ENCODE results near the gene TARP.
A peak's percentile ranks its signal among the peaks of the same experiment; 100 is the strongest.

Gene TARP

GRCh38 chr7:38292442-38292841, 19.0 kb upstream of the TARP start:
- no peaks in the 10 kb centered on the region for H3K9me3 Mint-ChIP-seq
- no peak for DNase-seq
- peaks cover 0 to 14% (median 0%) of the 10 kb centered on the region in 3 donors for H3K27me3 Mint-ChIP-seq (ENCODE audit: low read depth in 3 of 3)
- H3K4me3 Mint-ChIP-seq, result no peak overlapping the region
- H3K36me3 Mint-ChIP-seq, result peaks cover 0 to 2% (median 0%) of the 10 kb centered on the region in 3 donors
- H3K4me1 Mint-ChIP-seq, result peaks cover 48 to 61% of the 10 kb centered on the region in 2 donors
- peak overlapping the region in 5 of 6 donors; percentile 6 to 83 (median 55) for H3K27ac Mint-ChIP-seq

- Mint-ChIP-seq H3K4me1 (peaks cover 40 to 54% of the 10 kb centered on the region in 2 donors), H3K4me3 (peak overlapping the region in 2 of 5 donors; percentile 10 to 31), H3K27ac (peak overlapping the region in 5 of 6 donors; percentile 13 to 83 (median 55)), H3K36me3 (peaks cover 0 to 2% (median 0%) of the 10 kb centered on the region in 3 donors), H3K9me3 (no peaks in the 10 kb centered on the region), H3K27me3 (ENCODE audit: low read depth in 3 of 3) (peaks cover 0 to 11% (median 0%) of the 10 kb centered on the region in 3 donors)
- no peak for DNase-seq
Measured at GRCh38 chr7:38291650-38292049, 18.2 kb upstream of the TARP start.

GRCh38 chr7:38291117-38291647, 17.7 kb upstream of the TARP start:
- Mint-ChIP-seq H3K36me3 (peaks cover 0 to 2% (median 0%) of the 10 kb centered on the region in 3 donors), H3K4me3 (peak overlapping the region in 2 of 5 donors; percentile 10 to 31), H3K4me1 (peaks cover 37 to 54% of the 10 kb centered on the region in 2 donors), H3K9me3 (no peaks in the 10 kb centered on the region), H3K27me3 (ENCODE audit: low read depth in 3 of 3) (peaks cover 0 to 10% (median 0%) of the 10 kb centered on the region in 3 donors), H3K27ac (peak overlapping the region in 4 of 6 donors; percentile 13 to 83 (median 48))
- peak in 1 of 3 donors; percentile 7 for DNase-seq

- Mint-ChIP-seq H3K9me3 (no peaks in the 10 kb centered on the region), H3K27ac (peak overlapping the region; percentile 83 to 97 (median 96)), H3K4me3 (peak overlapping the region; percentile 55 to 98 (median 72)), H3K27me3 (ENCODE audit: low read depth in 3 of 3) (peaks cover 3 to 16% (median 15%) of the 10 kb centered on the region in 3 donors), H3K36me3 (no peaks in the 10 kb centered on the region), H3K4me1 (peaks cover 59 to 78% of the 10 kb centered on the region in 2 donors)
- DNase-seq, result peak in 2 of 3 donors; percentile 20 to 31
Measured at GRCh38 chr7:38284553-38284952, 11.1 kb upstream of the TARP start.

- Mint-ChIP-seq H3K4me3 (peak overlapping the region; percentile 55 to 98 (median 72)), H3K9me3 (no peaks in the 10 kb centered on the region), H3K36me3 (no peaks in the 10 kb centered on the region), H3K27me3 (ENCODE audit: low read depth in 3 of 3) (peaks cover 3 to 18% (median 16%) of the 10 kb centered on the region in 3 donors), H3K27ac (peak overlapping the region; percentile 83 to 97 (median 96)), H3K4me1 (peaks cover 66 to 82% of the 10 kb centered on the region in 2 donors)
- DNase-seq, result peak in 2 of 3 donors; percentile 15 to 18
Measured at GRCh38 chr7:38283809-38284208, 10.4 kb upstream of the TARP start.

- peaks cover 3 to 18% (median 17%) of the 10 kb centered on the region in 3 donors for H3K27me3 Mint-ChIP-seq (ENCODE audit: low read depth in 3 of 3)
- no peaks in the 10 kb centered on the region for H3K36me3 Mint-ChIP-seq
- no peaks in the 10 kb centered on the region for H3K9me3 Mint-ChIP-seq
- H3K4me1 Mint-ChIP-seq, result peaks cover 73 to 87% of the 10 kb centered on the region in 2 donors
- H3K27ac Mint-ChIP-seq, result peak overlapping the region; percentile 83 to 97 (median 96)
- peak in 1 of 3 donors; percentile 21 for DNase-seq
- H3K4me3 Mint-ChIP-seq, result peak overlapping the region; percentile 46 to 98 (median 72)
Measured at GRCh38 chr7:38283107-38283506, 9.7 kb upstream of the TARP start.

- no peak for DNase-seq
- Mint-ChIP-seq H3K4me3 (peak overlapping the region; percentile 2 to 98 (median 39)), H3K27me3 (ENCODE audit: low read depth in 3 of 3) (peaks cover 3 to 18% (median 17%) of the 10 kb centered on the region in 3 donors), H3K4me1 (peaks cover 82 to 97% of the 10 kb centered on the region in 2 donors), H3K36me3 (no peaks in the 10 kb centered on the region), H3K9me3 (no peaks in the 10 kb centered on the region), H3K27ac (peak overlapping the region; percentile 90 to 97 (median 96))
Measured at GRCh38 chr7:38282081-38282480, 8.6 kb upstream of the TARP start.

GRCh38 chr7:38281266-38281665, 7.8 kb upstream of the TARP start:
- H3K27ac Mint-ChIP-seq, result peak overlapping the region; percentile 90 to 97 (median 96)
- peak overlapping the region; percentile 47 to 98 (median 54) for H3K4me3 Mint-ChIP-seq
- DNase-seq, result no peak
- H3K4me1 Mint-ChIP-seq, result peaks cover 89 to 100% of the 10 kb centered on the region in 2 donors
- peaks cover 0 to 1% (median 0%) of the 10 kb centered on the region in 3 donors for H3K36me3 Mint-ChIP-seq
- peaks cover 3 to 19% (median 17%) of the 10 kb centered on the region in 3 donors for H3K27me3 Mint-ChIP-seq (ENCODE audit: low read depth in 3 of 3)
- H3K9me3 Mint-ChIP-seq, result no peaks in the 10 kb centered on the region

- Mint-ChIP-seq H3K27ac (peak overlapping the region; percentile 90 to 97 (median 96)), H3K36me3 (peaks cover 0 to 7% (median 0%) of the 10 kb centered on the region in 3 donors), H3K4me1 (peaks cover 89 to 97% of the 10 kb centered on the region in 2 donors), H3K4me3 (peak overlapping the region; percentile 47 to 98 (median 54)), H3K9me3 (no peaks in the 10 kb centered on the region), H3K27me3 (ENCODE audit: low read depth in 3 of 3) (peaks cover 3 to 23% (median 19%) of the 10 kb centered on the region in 3 donors)
- DNase-seq, result peak; percentile 81 to 84 (median 83)
Measured at GRCh38 chr7:38280707-38281106, 7.3 kb upstream of the TARP start.

- DNase-seq, result no peak
- Mint-ChIP-seq H3K36me3 (peaks cover 0 to 8% (median 3%) of the 10 kb centered on the region in 3 donors), H3K27me3 (ENCODE audit: low read depth in 3 of 3) (peaks cover 3 to 26% (median 19%) of the 10 kb centered on the region in 3 donors), H3K9me3 (no peaks in the 10 kb centered on the region), H3K27ac (peak overlapping the region; percentile 90 to 97 (median 96)), H3K4me1 (peaks cover 89 to 93% of the 10 kb centered on the region in 2 donors), H3K4me3 (peak overlapping the region; percentile 47 to 98 (median 54))
Measured at GRCh38 chr7:38280000-38280399, 6.6 kb upstream of the TARP start.

GRCh38 chr7:38276096-38276877, 2.9 kb upstream of the TARP start:
- H3K4me1 Mint-ChIP-seq, result peaks cover 62 to 82% of the 10 kb centered on the region in 2 donors
- H3K27me3 Mint-ChIP-seq (ENCODE audit: low read depth in 3 of 3), result peaks cover 0 to 35% (median 19%) of the 10 kb centered on the region in 3 donors
- no peaks in the 10 kb centered on the region for H3K9me3 Mint-ChIP-seq
- no peak for DNase-seq
- H3K27ac Mint-ChIP-seq, result peak overlapping the region; percentile 90 to 97 (median 96)
- H3K4me3 Mint-ChIP-seq, result peak overlapping the region; percentile 92 to 99 (median 98)
- H3K36me3 Mint-ChIP-seq, result peaks cover 27 to 33% (median 30%) of the 10 kb centered on the region in 3 donors

GRCh38 chr7:38274927-38275620, 1.6 kb upstream of the TARP start:
- DNase-seq, result peak in 1 of 3 donors; percentile 49
- peaks cover 0 to 31% (median 16%) of the 10 kb centered on the region in 3 donors for H3K27me3 Mint-ChIP-seq (ENCODE audit: low read depth in 3 of 3)
- peaks cover 32 to 38% (median 33%) of the 10 kb centered on the region in 3 donors for H3K36me3 Mint-ChIP-seq
- peak overlapping the region; percentile 90 to 97 (median 96) for H3K27ac Mint-ChIP-seq
- H3K9me3 Mint-ChIP-seq, result no peaks in the 10 kb centered on the region
- H3K4me3 Mint-ChIP-seq, result peak overlapping the region; percentile 92 to 99 (median 98)
- H3K4me1 Mint-ChIP-seq, result peaks cover 60 to 82% of the 10 kb centered on the region in 2 donors

GRCh38 chr7:38274486-38274885, 1.1 kb upstream of the TARP start:
- Mint-ChIP-seq H3K4me1 (peaks cover 60 to 82% of the 10 kb centered on the region in 2 donors), H3K27ac (peak overlapping the region; percentile 90 to 97 (median 96)), H3K27me3 (ENCODE audit: low read depth in 3 of 3) (peaks cover 0 to 25% (median 16%) of the 10 kb centered on the region in 3 donors), H3K9me3 (no peaks in the 10 kb centered on the region), H3K36me3 (peaks cover 33 to 43% (median 37%) of the 10 kb centered on the region in 3 donors), H3K4me3 (peak overlapping the region; percentile 92 to 99 (median 98))
- peak; percentile 60 to 69 (median 61) for DNase-seq

Data from immature natural killer cell (primary cell).